ENCODE results near the gene NET1.
"Not testable (repeated sequence)": the region's sequence is repeated elsewhere in the genome, so short reads cannot be mapped to it uniquely, and the experiment has no call there.

Gene NET1

GRCh38 chr10:5369362-5370158, 42.8 kb upstream of the NET1 start:
- no peak for TF ChIP-seq CTCF (IDR thresholded peaks at IDR 0.05; ENCODE audit: low read depth, low read length)
- H3K4me3 ChIP-seq (ENCODE audit: low read depth, low read length), result no peak overlapping the region
- peaks cover 12% of the 10 kb centered on the region for H3K27me3 ChIP-seq
- H3K4me1 ChIP-seq, result no peaks in the 10 kb centered on the region
- no peak for DNase-seq
- peaks cover 4% of the 10 kb centered on the region; the same call in 1 of the 2 replicates for H3K9me3 ChIP-seq
- H3K36me3 ChIP-seq, result no peaks in the 10 kb centered on the region

GRCh38 chr10:5370493-5371352, 41.6 kb upstream of the NET1 start:
- H3K4me1 ChIP-seq, result no peaks in the 10 kb centered on the region
- no peak for DNase-seq
- peaks cover 11% of the 10 kb centered on the region for H3K27me3 ChIP-seq
- no peaks in the 10 kb centered on the region for H3K36me3 ChIP-seq
- no peak overlapping the region for H3K4me3 ChIP-seq (ENCODE audit: low read depth, low read length)
- peaks cover 4% of the 10 kb centered on the region; the same call in 1 of the 2 replicates for H3K9me3 ChIP-seq
- no peak for TF ChIP-seq CTCF (IDR thresholded peaks at IDR 0.05; ENCODE audit: low read depth, low read length)

GRCh38 chr10:5373307-5373706, 39.0 kb upstream of the NET1 start:
- Histone ChIP-seq H3K4me1 (no peaks in the 10 kb centered on the region), H3K9me3 (peaks cover 4% of the 10 kb centered on the region; the same call in 1 of the 2 replicates), H3K27me3 (no peaks in the 10 kb centered on the region), H3K4me3 (ENCODE audit: low read depth, low read length) (no peak overlapping the region), H3K36me3 (no peaks in the 10 kb centered on the region)
- DNase-seq, result no peak
- TF ChIP-seq CTCF (IDR thresholded peaks at IDR 0.05; ENCODE audit: low read depth, low read length), result no peak

- Histone ChIP-seq H3K27me3 (no peaks in the 10 kb centered on the region), H3K4me1 (no peaks in the 10 kb centered on the region), H3K9me3 (peaks cover 4% of the 10 kb centered on the region; the same call in 1 of the 2 replicates), H3K36me3 (no peaks in the 10 kb centered on the region), H3K4me3 (ENCODE audit: low read depth, low read length) (no peak overlapping the region)
- TF ChIP-seq CTCF (IDR thresholded peaks at IDR 0.05; ENCODE audit: low read depth, low read length), result no peak
- DNase-seq, result no peak
These were observed 38.3 kb upstream of the NET1 start for GRCh38 chr10:5373891-5374611.

- no peak overlapping the region for H3K4me3 ChIP-seq (ENCODE audit: low read depth, low read length)
- no peak for TF ChIP-seq CTCF (IDR thresholded peaks at IDR 0.05; ENCODE audit: low read depth, low read length)
- H3K36me3 ChIP-seq, result no peaks in the 10 kb centered on the region
- no peaks in the 10 kb centered on the region for H3K4me1 ChIP-seq
- no peaks in the 10 kb centered on the region for H3K27me3 ChIP-seq
- H3K9me3 ChIP-seq, result no peaks in the 10 kb centered on the region
- no peak for DNase-seq
These were observed 35.9 kb upstream of the NET1 start for GRCh38 chr10:5376450-5376849.

GRCh38 chr10:5379202-5379601, 33.2 kb upstream of the NET1 start:
- not testable (repeated sequence) for H3K9me3 ChIP-seq; H3K4me1 ChIP-seq; DNase-seq; H3K27me3 ChIP-seq; H3K4me3 ChIP-seq (ENCODE audit: low read depth, low read length); H3K36me3 ChIP-seq

GRCh38 chr10:5380395-5380794, 32.0 kb upstream of the NET1 start:
- DNase-seq; H3K4me3 ChIP-seq (ENCODE audit: low read depth, low read length); H3K27me3 ChIP-seq; H3K4me1 ChIP-seq; H3K9me3 ChIP-seq; H3K36me3 ChIP-seq: not testable (repeated sequence)

All from BE2C (cell line).